OCI-LY1 (cell line): Measurements from ENCODE around the gene CPM.

Experiments used
- EZH2 ChIP-seq: fragments of 200-600 bp; sonication (generic), shearing (Covaris generic); IDR thresholded peaks from 2 replicates; pipeline ENCODE4 v1.8.0; 2017; ENCODE audit warnings: borderline replicate concordance, mixed run types, mild to moderate bottlenecking, antibody characterized with exemption, low read length, moderate library complexity, mixed read lengths
- TF ChIP-seq, protein P1 (sequence below): fragments of 200-600 bp; sonication (generic), shearing (Covaris generic); IDR thresholded peaks from 2 replicates; pipeline ENCODE4 v1.5.1; 2017; ENCODE audit warnings: mild to moderate bottlenecking, antibody characterized with exemption, low read length, moderate library complexity, mixed read lengths

GRCh38 chr12:68832504-68832867 is 100.5 kb downstream of the CPM start:
- TF ChIP-seq, protein P1, sequence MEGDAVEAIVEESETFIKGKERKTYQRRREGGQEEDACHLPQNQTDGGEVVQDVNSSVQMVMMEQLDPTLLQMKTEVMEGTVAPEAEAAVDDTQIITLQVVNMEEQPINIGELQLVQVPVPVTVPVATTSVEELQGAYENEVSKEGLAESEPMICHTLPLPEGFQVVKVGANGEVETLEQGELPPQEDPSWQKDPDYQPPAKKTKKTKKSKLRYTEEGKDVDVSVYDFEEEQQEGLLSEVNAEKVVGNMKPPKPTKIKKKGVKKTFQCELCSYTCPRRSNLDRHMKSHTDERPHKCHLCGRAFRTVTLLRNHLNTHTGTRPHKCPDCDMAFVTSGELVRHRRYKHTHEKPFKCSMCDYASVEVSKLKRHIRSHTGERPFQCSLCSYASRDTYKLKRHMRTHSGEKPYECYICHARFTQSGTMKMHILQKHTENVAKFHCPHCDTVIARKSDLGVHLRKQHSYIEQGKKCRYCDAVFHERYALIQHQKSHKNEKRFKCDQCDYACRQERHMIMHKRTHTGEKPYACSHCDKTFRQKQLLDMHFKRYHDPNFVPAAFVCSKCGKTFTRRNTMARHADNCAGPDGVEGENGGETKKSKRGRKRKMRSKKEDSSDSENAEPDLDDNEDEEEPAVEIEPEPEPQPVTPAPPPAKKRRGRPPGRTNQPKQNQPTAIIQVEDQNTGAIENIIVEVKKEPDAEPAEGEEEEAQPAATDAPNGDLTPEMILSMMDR, result no peak
- TF ChIP-seq EZH2, result no peak
